ENCODE data around the gene ARHGDIG. TPM values are rescaled to one million over a fixed set of nuclear protein-coding genes. Genes with fewer than 3 reads are reported as not detected.

The ARHGDIG gene
- total RNA-seq, 1 donor from 2014 or later, result not detected

GRCh38 chr16:303760-304505 is 23.5 kb downstream of the ARHGDIG start:
- intact Hi-C loops (cut with micrococcal nuclease), result no loop called here
- H3K4me3 Mint-ChIP-seq, result no peak overlapping the region
- no peaks in the 10 kb centered on the region for H3K27me3 Mint-ChIP-seq (ENCODE audit: insufficient read depth)
- no peaks in the 10 kb centered on the region for H3K9me3 Mint-ChIP-seq
- no peaks in the 10 kb centered on the region for H3K4me1 Mint-ChIP-seq (ENCODE audit: low read depth)
- H3K27ac Mint-ChIP-seq, result no peak overlapping the region
- H3K36me3 Mint-ChIP-seq (ENCODE audit: low read depth), result peaks cover 3% of the 10 kb centered on the region
- DNase-seq (ENCODE audit: low spot score), result no peak

GRCh38 chr16:305916-306626 is 25.7 kb downstream of the ARHGDIG start:
- Mint-ChIP-seq H3K4me3 (no peak overlapping the region), H3K27me3 (ENCODE audit: insufficient read depth) (no peaks in the 10 kb centered on the region), H3K27ac (no peak overlapping the region), H3K36me3 (ENCODE audit: low read depth) (peaks cover 6% of the 10 kb centered on the region), H3K9me3 (no peaks in the 10 kb centered on the region), H3K4me1 (ENCODE audit: low read depth) (peaks cover 6% of the 10 kb centered on the region)
- intact Hi-C loops (cut with micrococcal nuclease), result no loop called here
- no peak for DNase-seq (ENCODE audit: low spot score)

DNA sequence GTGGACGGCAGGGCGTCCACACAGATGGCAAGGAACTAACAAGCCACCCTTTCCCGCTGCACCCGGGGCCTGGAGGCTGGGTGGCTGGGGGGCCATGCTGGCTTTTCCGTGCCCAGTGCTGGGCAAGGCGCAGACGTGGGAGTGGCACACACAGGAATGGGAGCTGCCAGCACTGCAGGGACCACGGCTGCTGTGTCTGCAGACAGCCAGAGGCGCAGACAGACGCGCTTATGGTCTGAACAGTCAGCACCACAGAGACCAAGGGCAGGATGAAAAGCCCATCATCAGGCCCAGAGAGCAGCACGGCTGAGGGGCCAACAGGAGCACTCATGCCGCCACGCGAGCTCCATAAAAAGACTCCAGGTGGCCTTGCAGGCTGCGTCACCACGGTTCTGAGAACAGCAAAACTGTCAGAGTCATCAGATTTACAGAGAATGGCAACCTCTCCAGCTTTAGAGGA is 26.6 kb downstream of the ARHGDIG start:
- intact Hi-C loops (cut with micrococcal nuclease), result no loop called here
- Mint-ChIP-seq H3K36me3 (ENCODE audit: low read depth) (peaks cover 6% of the 10 kb centered on the region), H3K4me1 (ENCODE audit: low read depth) (peaks cover 6% of the 10 kb centered on the region), H3K4me3 (no peak overlapping the region), H3K27ac (no peak overlapping the region), H3K9me3 (no peaks in the 10 kb centered on the region), H3K27me3 (ENCODE audit: insufficient read depth) (no peaks in the 10 kb centered on the region)
- no peak for DNase-seq (ENCODE audit: low spot score)

DNA sequence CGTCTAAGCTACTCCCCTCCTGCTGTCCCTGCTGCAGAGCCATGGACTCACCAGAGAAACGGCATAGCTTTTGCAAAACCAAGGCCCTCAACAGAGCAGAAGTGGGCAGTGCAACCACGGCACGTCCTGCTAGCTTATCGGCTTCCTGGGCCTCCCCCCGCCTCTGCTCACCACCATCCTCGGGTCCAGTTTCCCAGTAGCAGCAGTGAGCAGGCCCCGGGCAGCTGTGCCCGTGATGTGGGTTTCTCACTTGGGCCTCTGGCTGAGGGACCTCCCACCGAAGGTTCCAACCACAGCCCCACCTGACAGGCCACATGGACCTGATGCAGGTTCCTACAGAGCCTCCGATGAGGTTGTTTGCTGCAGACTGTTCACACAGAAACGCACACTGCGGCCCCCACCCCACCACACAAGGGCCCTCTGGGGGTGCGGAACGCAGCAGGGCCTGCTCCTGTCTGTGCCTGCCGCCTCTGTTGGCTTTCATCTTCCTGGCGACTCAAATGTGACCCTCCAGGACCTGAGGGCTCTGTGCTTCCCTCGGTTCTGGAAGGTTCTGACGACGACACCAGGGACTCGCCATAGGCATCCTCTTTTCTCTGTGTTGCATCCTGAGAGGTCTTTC is 27.4 kb downstream of the ARHGDIG start:
- H3K36me3 Mint-ChIP-seq (ENCODE audit: low read depth), result peaks cover 7% of the 10 kb centered on the region
- H3K4me1 Mint-ChIP-seq (ENCODE audit: low read depth), result peaks cover 6% of the 10 kb centered on the region
- no peaks in the 10 kb centered on the region for H3K27me3 Mint-ChIP-seq (ENCODE audit: insufficient read depth)
- no peak overlapping the region for H3K27ac Mint-ChIP-seq
- intact Hi-C loops (cut with micrococcal nuclease), result no loop called here
- DNase-seq (ENCODE audit: low spot score), result no peak
- H3K4me3 Mint-ChIP-seq, result no peak overlapping the region
- no peaks in the 10 kb centered on the region for H3K9me3 Mint-ChIP-seq

GRCh38 chr16:309476-309875 is 29.1 kb downstream of the ARHGDIG start:
- Mint-ChIP-seq H3K4me1 (ENCODE audit: low read depth) (peaks cover 6% of the 10 kb centered on the region), H3K27ac (no peak overlapping the region), H3K9me3 (no peaks in the 10 kb centered on the region), H3K36me3 (ENCODE audit: low read depth) (peaks cover 7% of the 10 kb centered on the region), H3K4me3 (no peak overlapping the region), H3K27me3 (ENCODE audit: insufficient read depth) (no peaks in the 10 kb centered on the region)
- intact Hi-C loops (cut with micrococcal nuclease), result no loop called here
- DNase-seq (ENCODE audit: low spot score), result no peak

GRCh38 chr16:311725-312124 is 31.3 kb downstream of the ARHGDIG start:
- Mint-ChIP-seq H3K4me3 (no peak overlapping the region), H3K4me1 (ENCODE audit: low read depth) (peaks cover 6% of the 10 kb centered on the region), H3K27me3 (ENCODE audit: insufficient read depth) (no peaks in the 10 kb centered on the region), H3K27ac (no peak overlapping the region), H3K36me3 (ENCODE audit: low read depth) (peaks cover 6% of the 10 kb centered on the region), H3K9me3 (no peaks in the 10 kb centered on the region)
- DNase-seq (ENCODE audit: low spot score), result no peak
- intact Hi-C loops (cut with micrococcal nuclease), result no loop called here

DNA sequence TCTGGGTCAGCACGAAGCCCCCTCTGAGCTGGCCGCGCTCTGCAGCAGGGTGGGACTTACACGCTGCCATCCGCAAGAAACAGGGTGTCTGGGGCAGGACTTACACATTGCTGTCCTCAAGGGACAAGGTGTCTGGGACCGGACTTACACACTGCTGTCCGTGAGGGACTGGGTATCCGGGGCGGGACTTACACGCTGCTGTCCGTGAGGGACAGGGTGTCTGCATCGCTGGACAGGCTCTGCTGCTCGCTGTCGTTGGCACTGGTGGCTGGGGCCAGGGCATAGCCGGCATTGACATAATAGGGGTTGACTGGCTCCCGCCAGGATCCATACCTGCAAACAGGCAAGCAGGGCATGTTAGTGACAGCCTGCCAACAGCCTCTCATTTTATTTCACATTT is 34.0 kb downstream of the ARHGDIG start:
- peaks cover 2% of the 10 kb centered on the region for H3K27me3 Mint-ChIP-seq (ENCODE audit: insufficient read depth)
- no peak overlapping the region for H3K27ac Mint-ChIP-seq
- H3K36me3 Mint-ChIP-seq (ENCODE audit: low read depth), result peaks cover 10% of the 10 kb centered on the region
- H3K4me1 Mint-ChIP-seq (ENCODE audit: low read depth), result peaks cover 8% of the 10 kb centered on the region
- intact Hi-C loops (cut with micrococcal nuclease), result no loop called here
- no peak for DNase-seq (ENCODE audit: low spot score)
- no peaks in the 10 kb centered on the region for H3K9me3 Mint-ChIP-seq
- H3K4me3 Mint-ChIP-seq, result no peak overlapping the region

GRCh38 chr16:314795-315299 is 34.5 kb downstream of the ARHGDIG start:
- Mint-ChIP-seq H3K27ac (no peak overlapping the region), H3K36me3 (ENCODE audit: low read depth) (peaks cover 12% of the 10 kb centered on the region), H3K4me3 (no peak overlapping the region), H3K4me1 (ENCODE audit: low read depth) (peaks cover 9% of the 10 kb centered on the region), H3K27me3 (ENCODE audit: insufficient read depth) (peaks cover 2% of the 10 kb centered on the region), H3K9me3 (no peaks in the 10 kb centered on the region)
- no peak for DNase-seq (ENCODE audit: low spot score)
- intact Hi-C loops (cut with micrococcal nuclease), result no loop called here

DNA sequence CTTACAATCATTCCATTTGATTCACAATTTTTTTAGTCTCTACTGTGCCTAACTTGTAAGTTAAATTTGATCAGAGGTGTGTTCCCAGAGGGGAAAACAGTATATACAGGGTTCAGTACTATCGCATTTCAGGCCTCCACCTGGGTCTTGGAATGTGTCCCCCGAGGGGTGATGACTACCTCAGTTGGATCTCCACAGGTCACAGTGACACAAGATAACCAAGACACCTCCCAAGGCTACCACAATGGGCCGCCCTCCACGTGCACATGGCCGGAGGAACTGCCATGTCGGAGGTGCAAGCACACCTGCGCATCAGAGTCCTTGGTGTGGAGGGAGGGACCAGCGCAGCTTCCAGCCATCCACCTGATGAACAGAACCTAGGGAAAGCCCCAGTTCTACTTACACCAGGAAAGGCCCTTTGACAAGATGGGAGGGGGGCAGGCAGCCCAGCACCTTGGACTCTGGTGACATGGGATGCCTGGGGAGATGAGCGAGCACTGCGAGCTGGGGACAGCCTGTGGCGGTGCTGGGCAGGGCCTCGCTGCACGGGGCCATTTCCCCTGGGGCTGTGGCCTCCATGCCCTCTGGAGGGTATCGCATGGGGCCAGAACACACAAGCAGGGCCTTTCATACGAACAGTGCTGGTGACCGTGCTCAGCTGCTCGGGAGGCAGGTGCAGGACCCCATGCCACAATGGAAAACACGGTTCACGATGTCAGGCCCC is 36.5 kb downstream of the ARHGDIG start:
- Mint-ChIP-seq H3K36me3 (ENCODE audit: low read depth) (peaks cover 12% of the 10 kb centered on the region), H3K9me3 (no peaks in the 10 kb centered on the region), H3K27ac (no peak overlapping the region), H3K4me3 (no peak overlapping the region), H3K4me1 (ENCODE audit: low read depth) (peaks cover 13% of the 10 kb centered on the region), H3K27me3 (ENCODE audit: insufficient read depth) (peaks cover 4% of the 10 kb centered on the region)
- intact Hi-C loops (cut with micrococcal nuclease), result no loop called here
- DNase-seq (ENCODE audit: low spot score), result no peak

DNA sequence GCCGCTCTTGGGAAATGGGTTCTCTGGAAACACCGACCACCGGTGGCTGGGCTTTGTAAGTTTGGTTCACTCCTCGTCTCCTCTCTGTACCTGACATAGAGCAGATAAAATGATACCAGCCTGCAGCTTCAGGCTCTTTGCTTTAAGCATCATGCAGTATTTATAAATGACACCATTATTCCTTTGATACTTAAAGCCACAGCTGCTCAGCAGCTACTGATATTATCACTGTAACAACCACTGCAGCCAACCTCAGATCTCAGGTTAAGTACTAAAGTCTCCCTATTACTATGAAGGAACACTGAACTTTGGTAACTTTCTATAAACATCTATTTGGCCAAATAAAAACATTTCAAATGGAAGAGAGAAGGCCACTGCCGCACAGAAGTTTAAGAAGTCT is 37.2 kb downstream of the ARHGDIG start:
- H3K9me3 Mint-ChIP-seq, result no peaks in the 10 kb centered on the region
- H3K4me1 Mint-ChIP-seq (ENCODE audit: low read depth), result peaks cover 13% of the 10 kb centered on the region
- no peak for DNase-seq (ENCODE audit: low spot score)
- H3K27ac Mint-ChIP-seq, result no peak overlapping the region
- intact Hi-C loops (cut with micrococcal nuclease), result no loop called here
- H3K4me3 Mint-ChIP-seq, result no peak overlapping the region
- H3K36me3 Mint-ChIP-seq (ENCODE audit: low read depth), result peaks cover 11% of the 10 kb centered on the region
- peaks cover 4% of the 10 kb centered on the region for H3K27me3 Mint-ChIP-seq (ENCODE audit: insufficient read depth)

DNA sequence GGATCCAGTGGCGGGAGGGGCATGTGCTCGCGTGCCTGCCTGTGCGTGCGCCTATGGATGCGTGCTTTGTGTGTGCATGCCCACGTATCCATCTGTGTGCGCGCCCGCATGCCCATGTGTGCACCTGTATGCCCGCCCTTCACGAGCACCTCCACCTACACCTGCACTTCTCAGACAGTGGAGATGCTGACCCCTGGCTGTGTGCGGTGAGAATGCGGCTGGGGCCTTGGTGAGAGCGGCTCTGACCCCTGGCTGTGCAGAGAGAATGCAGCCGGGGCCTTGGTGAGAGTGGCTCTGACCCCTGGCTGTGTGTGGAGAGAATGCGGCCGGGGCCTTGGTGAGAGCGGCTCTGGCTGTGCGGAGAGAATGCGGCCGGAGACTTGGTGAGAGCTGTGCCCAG is 38.2 kb downstream of the ARHGDIG start:
- intact Hi-C loops (cut with micrococcal nuclease), result no loop called here
- no peaks in the 10 kb centered on the region for H3K9me3 Mint-ChIP-seq
- DNase-seq (ENCODE audit: low spot score), result no peak
- peaks cover 15% of the 10 kb centered on the region for H3K4me1 Mint-ChIP-seq (ENCODE audit: low read depth)
- H3K27me3 Mint-ChIP-seq (ENCODE audit: insufficient read depth), result peaks cover 4% of the 10 kb centered on the region
- peaks cover 11% of the 10 kb centered on the region for H3K36me3 Mint-ChIP-seq (ENCODE audit: low read depth)
- no peak overlapping the region for H3K27ac Mint-ChIP-seq
- no peak overlapping the region for H3K4me3 Mint-ChIP-seq

DNA sequence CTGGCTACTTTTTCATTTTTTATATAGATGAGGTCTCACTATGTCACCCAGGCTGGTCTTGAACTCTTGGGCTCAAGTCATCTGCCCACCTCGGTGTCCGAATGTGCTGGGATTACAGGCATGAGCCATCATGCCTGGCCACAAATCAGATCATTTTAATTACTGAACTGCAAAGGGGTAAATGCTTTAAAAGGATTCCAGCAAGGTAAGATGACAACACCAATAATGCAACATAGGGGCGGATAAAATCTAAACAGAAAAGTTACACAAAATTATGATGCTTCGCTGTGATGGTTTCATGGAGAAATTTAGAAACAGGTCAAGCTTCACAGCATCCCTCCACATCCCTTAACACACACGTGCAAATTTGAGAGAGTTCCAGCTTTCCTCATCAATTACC is 39.8 kb downstream of the ARHGDIG start:
- peaks cover 4% of the 10 kb centered on the region for H3K27me3 Mint-ChIP-seq (ENCODE audit: insufficient read depth)
- H3K27ac Mint-ChIP-seq, result no peak overlapping the region
- peaks cover 9% of the 10 kb centered on the region for H3K36me3 Mint-ChIP-seq (ENCODE audit: low read depth)
- intact Hi-C loops (cut with micrococcal nuclease), result no loop called here
- no peak for DNase-seq (ENCODE audit: low spot score)
- H3K4me3 Mint-ChIP-seq, result no peak overlapping the region
- H3K4me1 Mint-ChIP-seq (ENCODE audit: low read depth), result peaks cover 30% of the 10 kb centered on the region
- H3K9me3 Mint-ChIP-seq, result no peaks in the 10 kb centered on the region
